NCI-H748 treated with DMSO at 0.1 percent for 48 hours (cell line): ENCODE data around the gene PFDN4.
"Not testable (repeated sequence)": the region's sequence is repeated elsewhere in the genome, so short reads cannot be mapped to it uniquely, and the experiment has no call there.

ENCODE experiments used
- DNase-seq: peaks from one replicate; lab custom pipeline; 2025; lab: John Stamatoyannopoulos, UW

Gene PFDN4

GRCh38 chr20:54223751-54224150, 15.9 kb downstream of the PFDN4 start:
- DNase-seq: no peak

GRCh38 chr20:54224642-54225041, 16.8 kb downstream of the PFDN4 start:
- DNase-seq: not testable (repeated sequence)

- DNase-seq: no peak
These were observed 19.4 kb downstream of the PFDN4 start for GRCh38 chr20:54227241-54227640.

GRCh38 chr20:54227751-54228150, 19.9 kb downstream of the PFDN4 start:
- DNase-seq: no peak

- no peak for DNase-seq
These were observed 21.0 kb downstream of the PFDN4 start for GRCh38 chr20:54228841-54229240.

- no peak for DNase-seq
These were observed 21.8 kb downstream of the PFDN4 start for GRCh38 chr20:54229566-54230160.

- DNase-seq: no peak
These were observed 23.1 kb downstream of the PFDN4 start for GRCh38 chr20:54231036-54231435.

GRCh38 chr20:54234991-54235390, 27.1 kb downstream of the PFDN4 start:
- no peak for DNase-seq

- no peak for DNase-seq
These were observed 29.4 kb downstream of the PFDN4 start for GRCh38 chr20:54237116-54237943.

- DNase-seq: no peak
These were observed 36.2 kb downstream of the PFDN4 start for GRCh38 chr20:54244113-54244512.

GRCh38 chr20:54248705-54249104, 40.8 kb downstream of the PFDN4 start:
- not testable (repeated sequence) for DNase-seq

GRCh38 chr20:54250691-54251090, 42.8 kb downstream of the PFDN4 start:
- DNase-seq: no peak

GRCh38 chr20:54251096-54251495, 43.2 kb downstream of the PFDN4 start:
- no peak for DNase-seq

- DNase-seq: no peak
These were observed 46.7 kb downstream of the PFDN4 start for GRCh38 chr20:54254596-54254995.

GRCh38 chr20:54255157-54255556, 47.3 kb downstream of the PFDN4 start:
- no peak for DNase-seq

GRCh38 chr20:54256202-54256601, 48.3 kb downstream of the PFDN4 start:
- DNase-seq: no peak

GRCh38 chr20:54257071-54257816, 49.4 kb downstream of the PFDN4 start:
- DNase-seq: no peak

GRCh38 chr20:54260116-54260515, 52.2 kb downstream of the PFDN4 start:
- DNase-seq: no peak

GRCh38 chr20:54262671-54263070, 54.8 kb downstream of the PFDN4 start:
- DNase-seq: no peak

- no peak for DNase-seq
These were observed 55.3 kb downstream of the PFDN4 start for GRCh38 chr20:54263116-54263690.

GRCh38 chr20:54265791-54266190, 57.9 kb downstream of the PFDN4 start:
- DNase-seq: not testable (repeated sequence)

- DNase-seq: no peak
These were observed 59.0 kb downstream of the PFDN4 start for GRCh38 chr20:54266844-54267243.
